T-helper 2 cell treated with Interferon-gamma antibody and Interleukin-4, amounts not matched to agents 5 μg/mL and 100 μg/mL, for 36 hours (primary cell): ENCODE results near the gene SNAPC5.

ENCODE experiments used
- DNase-seq: peaks from one replicate; pipeline ENCODE4 v3.0.0; 2021; ENCODE audit warnings: low spot score
- H3K27ac Mint-ChIP-seq: one replicate; pipeline ENCODE4 v1.8.0; 2021; ENCODE audit warnings: mild to moderate bottlenecking, mixed read lengths
- H3K27me3 Mint-ChIP-seq: one replicate; pipeline ENCODE4 v1.8.0; 2021; ENCODE audit warnings: low read depth, mixed read lengths
- H3K36me3 Mint-ChIP-seq: one replicate; pipeline ENCODE4 v1.8.0; 2021; ENCODE audit warnings: low read depth, mixed read lengths
- H3K4me1 Mint-ChIP-seq: one replicate; pipeline ENCODE4 v1.8.0; 2021; ENCODE audit warnings: low read depth, mixed read lengths
- H3K4me3 Mint-ChIP-seq: one replicate; pipeline ENCODE4 v1.8.0; 2022; ENCODE audit warnings: mild to moderate bottlenecking, moderate library complexity, mixed read lengths
- H3K9me3 Mint-ChIP-seq: one replicate; pipeline ENCODE4 v1.8.0; 2021; ENCODE audit warnings: mixed read lengths

Gene SNAPC5, protein sequence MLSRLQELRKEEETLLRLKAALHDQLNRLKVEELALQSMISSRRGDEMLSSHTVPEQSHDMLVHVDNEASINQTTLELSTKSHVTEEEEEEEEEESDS

DNA sequence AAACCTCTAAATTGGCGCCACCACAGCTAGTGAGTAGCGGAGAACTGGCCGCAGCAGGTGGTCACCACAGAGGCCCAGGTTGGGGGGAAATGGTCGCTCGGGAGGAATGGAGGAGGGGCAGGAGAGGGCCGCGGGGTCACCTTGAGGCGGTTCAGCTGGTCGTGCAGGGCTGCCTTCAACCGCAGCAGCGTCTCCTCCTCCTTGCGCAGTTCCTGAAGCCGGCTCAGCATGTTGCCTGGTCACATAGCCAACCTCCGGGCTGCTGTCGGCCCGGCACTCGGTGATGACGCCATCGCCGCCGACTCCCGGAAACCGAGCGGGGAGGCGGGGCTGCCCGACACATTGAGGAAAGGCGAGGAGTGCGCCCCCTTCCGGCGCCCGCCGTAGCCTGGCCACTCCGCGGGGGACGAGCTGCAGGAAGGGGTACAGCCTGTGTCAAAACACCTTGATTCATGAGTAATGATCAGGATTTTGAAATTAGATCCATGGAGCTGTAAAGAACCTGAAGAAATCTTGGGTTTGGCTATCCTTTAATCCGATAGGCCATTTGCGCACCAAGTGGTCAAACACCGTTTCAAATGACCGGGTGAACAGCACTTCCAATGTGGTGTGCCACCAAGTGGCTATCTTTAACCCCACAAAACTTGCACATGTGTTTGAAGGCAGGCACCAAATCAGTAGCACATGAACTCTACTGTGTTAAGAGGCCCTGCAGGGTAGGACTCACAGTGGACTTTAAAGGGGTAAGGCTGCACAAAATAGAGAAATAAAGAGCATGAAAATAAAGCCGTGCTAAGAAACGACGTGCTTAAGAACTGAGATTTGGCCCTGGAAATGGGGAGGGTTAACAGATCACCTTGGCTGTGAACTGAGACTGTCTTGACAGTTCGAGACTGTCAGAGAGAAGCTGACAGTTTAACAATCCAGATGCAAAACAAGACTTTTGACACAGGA lies at the start of gene SNAPC5:
Gene SNAPC5 (minus strand): TSS at position 261 of the 954 bp plus-strand sequence. CDS start 31 bp downstream, at position 230.
- Mint-ChIP-seq H3K4me1 (peaks cover 30% of the 10 kb centered on the region), H3K9me3 (no peaks in the 10 kb centered on the region), H3K36me3 (peaks cover 79% of the 10 kb centered on the region), H3K4me3 (peak within 1 kb of the TSS; percentile 98), H3K27me3 (no peaks in the 10 kb centered on the region), H3K27ac (peak within 1 kb of the TSS; percentile 96)
- DNase-seq, result peak; percentile 98

DNA sequence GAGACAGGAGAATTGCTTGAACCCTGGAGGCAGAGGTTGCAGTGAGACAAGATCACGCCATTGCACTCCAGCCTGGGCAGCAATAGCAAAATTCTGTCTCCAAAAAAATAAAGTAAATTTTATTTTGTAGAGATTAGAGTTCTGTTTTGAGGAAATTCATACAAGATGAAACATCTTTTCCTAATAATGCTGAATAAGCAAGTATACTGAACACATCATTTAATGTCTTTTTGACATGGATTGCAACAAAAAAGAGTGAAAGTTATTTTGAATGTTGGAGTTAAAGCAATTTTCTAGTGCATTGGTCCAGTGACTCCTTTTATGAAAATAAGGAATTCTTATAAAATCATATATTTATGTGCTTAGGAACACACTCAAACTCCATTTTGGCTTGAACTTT lies 47.7 kb upstream of the SNAPC5 start:
- Mint-ChIP-seq H3K4me1 (no peaks in the 10 kb centered on the region), H3K4me3 (no peak overlapping the region), H3K9me3 (no peaks in the 10 kb centered on the region), H3K36me3 (peaks cover 20% of the 10 kb centered on the region), H3K27me3 (no peaks in the 10 kb centered on the region), H3K27ac (no peak overlapping the region)
- DNase-seq, result no peak

DNA sequence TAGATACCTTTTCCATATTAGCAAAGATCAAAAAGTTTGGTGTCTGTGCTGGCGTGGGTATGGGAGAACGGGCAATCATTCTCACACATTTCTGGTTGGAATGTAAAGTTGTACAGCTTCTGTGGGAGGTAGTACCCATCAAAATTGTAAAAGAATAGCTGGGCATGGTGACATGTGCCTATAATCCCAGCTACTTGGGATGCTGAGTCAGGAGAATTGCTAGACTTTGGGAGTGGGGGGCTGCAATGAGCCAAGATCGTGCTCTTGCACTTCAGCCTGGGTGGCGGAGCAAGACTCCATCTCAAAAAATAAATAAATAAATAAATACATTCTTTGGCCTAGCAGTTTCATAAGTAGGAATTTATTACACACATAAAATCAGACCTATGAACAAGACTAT lies 45.3 kb upstream of the SNAPC5 start:
- H3K9me3 Mint-ChIP-seq, result no peaks in the 10 kb centered on the region
- no peak overlapping the region for H3K27ac Mint-ChIP-seq
- H3K4me1 Mint-ChIP-seq, result no peaks in the 10 kb centered on the region
- H3K4me3 Mint-ChIP-seq, result no peak overlapping the region
- no peaks in the 10 kb centered on the region for H3K27me3 Mint-ChIP-seq
- peaks cover 27% of the 10 kb centered on the region for H3K36me3 Mint-ChIP-seq
- DNase-seq, result no peak

DNA sequence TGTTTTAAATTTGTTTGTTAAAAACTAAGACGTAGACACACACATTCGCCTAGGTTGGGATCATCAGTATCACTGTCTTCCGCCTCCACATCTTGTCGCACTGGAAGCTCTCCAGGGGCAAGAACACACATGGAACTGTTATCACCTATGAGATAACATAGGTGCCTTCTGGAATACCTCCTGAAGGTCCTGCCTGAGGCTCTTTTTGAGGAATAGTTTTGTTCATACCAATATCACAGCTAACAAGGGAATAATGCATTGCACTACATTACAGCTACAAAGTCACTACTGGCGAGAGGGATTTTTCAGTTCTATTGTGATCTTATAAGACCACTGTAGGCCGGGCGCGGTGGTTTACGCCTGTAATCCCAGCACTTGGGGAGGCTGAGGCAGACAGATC lies 37.5 kb upstream of the SNAPC5 start:
- Mint-ChIP-seq H3K9me3 (no peaks in the 10 kb centered on the region), H3K27me3 (no peaks in the 10 kb centered on the region), H3K4me1 (no peaks in the 10 kb centered on the region), H3K36me3 (peaks cover 18% of the 10 kb centered on the region), H3K27ac (no peak overlapping the region), H3K4me3 (no peak overlapping the region)
- no peak for DNase-seq

DNA sequence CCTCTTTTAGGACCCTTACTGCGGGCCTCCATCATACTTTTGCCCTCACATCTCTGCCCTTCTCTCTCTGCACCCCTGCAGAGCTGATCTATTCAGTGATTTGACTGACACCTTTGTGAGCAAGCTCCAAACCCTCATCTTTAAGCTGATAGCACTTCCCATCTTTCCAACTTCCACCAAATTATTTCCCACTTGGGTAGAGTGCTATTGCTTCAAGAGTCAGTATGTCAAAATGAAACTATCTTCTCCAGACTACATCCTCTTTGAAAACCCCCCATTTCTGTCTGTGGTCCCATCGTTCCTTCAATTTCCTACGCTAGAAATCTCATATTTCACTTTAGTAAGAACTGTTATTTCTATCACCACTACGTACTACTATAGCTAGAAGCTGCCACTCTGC lies 27.3 kb upstream of the SNAPC5 start:
- Mint-ChIP-seq H3K4me1 (peaks cover 5% of the 10 kb centered on the region), H3K4me3 (no peak overlapping the region), H3K27me3 (no peaks in the 10 kb centered on the region), H3K9me3 (no peaks in the 10 kb centered on the region), H3K27ac (no peak overlapping the region), H3K36me3 (peaks cover 28% of the 10 kb centered on the region)
- DNase-seq, result no peak

DNA sequence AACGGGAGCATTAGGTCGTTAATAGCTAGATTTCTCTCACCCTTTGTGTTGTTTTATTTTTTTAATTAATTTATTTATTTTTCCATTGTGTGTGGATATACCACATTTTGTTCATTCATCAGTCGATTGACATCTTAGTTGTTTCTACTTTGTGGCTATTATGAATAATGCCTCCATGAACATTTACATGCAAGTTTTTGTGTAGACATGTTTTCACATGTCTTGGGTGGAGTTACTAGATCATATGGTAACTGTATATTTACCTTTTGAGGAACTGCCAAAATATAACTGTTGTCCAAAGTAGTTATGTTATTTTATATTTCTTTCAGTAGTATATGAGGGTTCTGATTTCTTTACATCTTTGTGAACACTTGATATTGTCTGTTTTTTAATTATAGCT lies 26.4 kb upstream of the SNAPC5 start:
- Mint-ChIP-seq H3K36me3 (peaks cover 24% of the 10 kb centered on the region), H3K4me3 (no peak overlapping the region), H3K4me1 (peaks cover 7% of the 10 kb centered on the region), H3K9me3 (no peaks in the 10 kb centered on the region), H3K27ac (no peak overlapping the region), H3K27me3 (no peaks in the 10 kb centered on the region)
- no peak for DNase-seq

DNA sequence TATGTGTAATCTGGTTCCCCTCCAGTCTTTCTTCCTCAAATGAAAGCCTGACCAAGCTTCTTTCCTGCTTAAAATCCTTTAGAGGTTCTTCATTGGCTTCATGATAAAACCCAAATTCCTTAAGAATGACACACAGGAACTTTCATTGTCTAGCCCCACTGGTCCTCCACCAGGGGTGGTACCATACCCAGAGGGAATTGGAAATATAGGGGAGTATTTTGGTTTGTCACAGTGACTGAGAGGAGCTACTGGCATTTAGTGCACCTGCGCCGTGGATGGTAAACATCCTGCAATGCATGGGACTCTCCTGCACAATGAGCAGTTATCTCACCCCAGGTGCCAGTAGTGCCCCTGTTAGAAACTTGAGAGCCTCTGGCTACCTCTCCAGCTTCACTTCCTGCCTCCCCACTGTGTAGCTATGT lies 18.4 kb upstream of the SNAPC5 start:
- Mint-ChIP-seq H3K27ac (no peak overlapping the region), H3K4me1 (peaks cover 3% of the 10 kb centered on the region), H3K27me3 (no peaks in the 10 kb centered on the region), H3K9me3 (no peaks in the 10 kb centered on the region), H3K4me3 (no peak overlapping the region), H3K36me3 (peaks cover 21% of the 10 kb centered on the region)
- DNase-seq, result no peak

DNA sequence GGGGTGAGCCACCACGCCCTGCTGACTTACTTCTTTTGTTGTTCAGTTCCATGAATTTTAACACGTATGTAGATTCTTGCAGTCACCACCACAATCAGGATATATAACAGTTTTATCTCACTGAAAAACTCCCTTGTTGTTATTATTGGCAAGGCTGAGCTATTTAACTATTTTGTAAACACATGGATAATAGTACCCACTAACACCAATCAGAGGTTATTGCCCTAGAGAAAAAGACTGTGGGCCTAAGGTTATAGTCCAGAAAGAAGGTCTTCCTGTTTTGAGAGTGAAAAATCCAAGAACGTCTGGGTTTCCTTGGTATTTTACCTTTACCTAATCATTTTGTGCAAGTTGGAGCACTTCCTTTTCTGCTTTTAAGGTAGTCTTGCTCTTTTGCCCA lies 17.0 kb upstream of the SNAPC5 start:
- no peak overlapping the region for H3K27ac Mint-ChIP-seq
- H3K36me3 Mint-ChIP-seq, result peaks cover 22% of the 10 kb centered on the region
- H3K4me3 Mint-ChIP-seq, result no peak overlapping the region
- H3K27me3 Mint-ChIP-seq, result no peaks in the 10 kb centered on the region
- H3K4me1 Mint-ChIP-seq, result peaks cover 3% of the 10 kb centered on the region
- no peak for DNase-seq
- H3K9me3 Mint-ChIP-seq, result no peaks in the 10 kb centered on the region

DNA sequence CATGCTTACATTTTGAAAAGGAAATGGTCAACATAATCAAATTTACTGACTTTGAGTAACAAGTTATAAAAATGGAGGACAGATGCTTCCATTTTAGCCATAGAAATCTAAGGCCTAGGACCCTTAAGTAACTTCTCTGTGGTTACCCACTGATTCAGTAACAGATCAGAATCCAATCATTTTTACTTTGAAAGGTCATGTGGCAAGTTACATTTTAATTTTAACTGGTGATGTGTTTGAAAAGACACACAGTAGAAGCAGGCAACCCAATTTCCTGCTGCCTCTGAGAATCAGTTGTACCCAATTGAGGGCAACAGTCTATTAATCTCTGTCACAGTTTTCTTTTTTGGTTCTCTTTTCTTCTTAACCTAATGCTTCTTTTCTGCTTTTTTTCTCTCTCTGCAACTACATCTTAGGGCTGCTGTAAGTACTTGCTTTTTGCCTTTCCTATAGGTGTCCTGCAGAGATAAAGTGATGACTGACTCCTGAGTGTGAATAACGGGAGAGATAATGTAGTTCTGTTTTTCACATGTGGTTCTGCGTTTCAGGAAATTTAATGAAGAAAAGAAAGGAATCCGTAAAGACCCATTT lies 10.8 kb upstream of the SNAPC5 start:
- no peak overlapping the region for H3K4me3 Mint-ChIP-seq
- DNase-seq, result no peak
- H3K36me3 Mint-ChIP-seq, result peaks cover 21% of the 10 kb centered on the region
- H3K27ac Mint-ChIP-seq, result peak overlapping the region; percentile 33
- no peaks in the 10 kb centered on the region for H3K9me3 Mint-ChIP-seq
- peaks cover 28% of the 10 kb centered on the region for H3K4me1 Mint-ChIP-seq
- no peaks in the 10 kb centered on the region for H3K27me3 Mint-ChIP-seq

DNA sequence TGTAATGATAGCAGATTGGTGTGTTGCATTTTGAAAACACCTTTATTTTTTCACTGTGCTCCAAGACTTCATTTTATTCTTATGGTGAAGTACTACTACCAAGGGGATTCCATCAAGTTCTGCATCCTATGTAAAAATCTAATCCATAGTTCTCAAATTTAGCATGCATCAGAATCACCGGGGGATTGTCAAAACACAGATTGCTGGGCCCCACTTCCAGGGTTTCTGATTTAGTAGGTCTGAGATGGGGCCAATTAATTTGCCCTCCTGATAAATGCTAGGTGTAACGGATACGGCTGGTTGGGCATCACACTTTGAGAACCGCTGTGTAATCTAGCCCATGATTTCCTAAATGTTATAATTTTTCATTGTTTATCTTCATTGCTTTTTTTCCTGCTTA lies 8.3 kb upstream of the SNAPC5 start:
- no peak for DNase-seq
- peaks cover 37% of the 10 kb centered on the region for H3K4me1 Mint-ChIP-seq
- H3K27me3 Mint-ChIP-seq, result no peaks in the 10 kb centered on the region
- no peaks in the 10 kb centered on the region for H3K9me3 Mint-ChIP-seq
- H3K36me3 Mint-ChIP-seq, result peaks cover 44% of the 10 kb centered on the region
- H3K4me3 Mint-ChIP-seq, result peak overlapping the region; percentile 100
- peak overlapping the region; percentile 99 for H3K27ac Mint-ChIP-seq

DNA sequence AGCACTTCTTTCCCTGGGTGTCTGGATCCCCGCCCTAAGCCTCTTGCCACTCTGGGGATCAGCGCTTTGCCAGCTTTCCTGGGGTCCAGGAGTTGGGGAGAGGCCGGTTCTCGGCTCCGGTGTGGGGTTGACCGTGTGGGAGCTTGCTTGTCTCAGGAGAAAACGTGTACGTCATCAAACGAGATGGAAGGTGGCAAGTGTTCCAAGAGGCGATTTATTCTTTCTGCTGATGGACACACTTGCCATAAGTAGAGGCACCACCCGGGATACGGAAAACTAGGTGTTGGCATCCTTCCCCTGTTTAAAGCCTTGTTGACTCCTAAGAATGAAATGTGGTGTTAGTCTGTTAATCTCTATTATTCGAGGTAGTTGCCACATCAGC lies 7.9 kb upstream of the SNAPC5 start:
- H3K27ac Mint-ChIP-seq, result peak overlapping the region; percentile 99
- no peak for DNase-seq
- no peaks in the 10 kb centered on the region for H3K9me3 Mint-ChIP-seq
- H3K36me3 Mint-ChIP-seq, result peaks cover 46% of the 10 kb centered on the region
- peaks cover 37% of the 10 kb centered on the region for H3K4me1 Mint-ChIP-seq
- H3K4me3 Mint-ChIP-seq, result peak overlapping the region; percentile 100
- H3K27me3 Mint-ChIP-seq, result no peaks in the 10 kb centered on the region

DNA sequence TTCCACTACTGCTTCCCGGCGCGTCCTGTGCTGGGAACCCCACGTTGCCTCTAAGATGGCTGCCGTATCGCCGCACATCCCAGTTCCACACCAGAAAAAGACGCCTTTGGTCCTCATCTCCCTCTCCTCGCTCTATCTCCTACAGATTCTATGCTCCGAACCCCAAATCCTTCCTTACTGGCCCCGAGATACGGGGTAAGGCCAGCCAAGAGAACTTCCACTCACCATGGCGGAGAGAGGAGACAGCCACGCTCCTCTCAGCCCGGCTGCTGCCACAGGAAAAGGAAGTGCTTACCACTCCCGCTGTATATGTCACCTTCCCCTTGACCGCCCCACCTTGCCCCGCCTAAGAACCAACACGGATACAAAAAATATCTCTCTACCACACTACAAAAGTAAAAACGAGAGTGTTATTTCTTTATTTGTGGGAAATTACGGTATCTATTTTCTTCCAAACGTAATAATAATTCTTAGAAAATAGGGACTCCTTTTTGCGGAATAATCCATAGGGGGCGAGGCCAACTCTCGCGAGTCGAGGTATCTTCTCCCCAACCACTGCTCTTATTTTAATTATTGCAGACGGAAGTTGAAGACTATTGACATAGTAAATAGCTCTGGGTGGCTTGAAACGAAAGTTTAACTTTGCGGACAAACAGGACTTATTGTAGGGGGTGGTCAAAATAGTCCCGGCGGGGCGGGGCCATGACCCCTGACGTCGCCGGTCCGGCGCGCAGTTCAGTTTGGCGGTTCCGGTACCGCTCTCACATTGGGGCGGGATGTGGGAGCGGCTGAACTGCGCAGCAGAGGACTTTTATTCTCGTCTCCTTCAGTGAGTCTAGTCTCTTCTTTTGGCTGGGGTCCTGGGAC lies 7.2 kb upstream of the SNAPC5 start, which contains the start of the genes RPL4 and ZWILCH:
Gene RPL4 (minus strand): TSS at position 293 of the 867 bp plus-strand sequence. CDS start 65 bp downstream, at position 228.
Gene ZWILCH (plus strand): TSS at position 764 of the 867 bp plus-strand sequence. CDS start 13 bp downstream, at position 777.
- no peaks in the 10 kb centered on the region for H3K9me3 Mint-ChIP-seq
- H3K27ac Mint-ChIP-seq, result peak within 1 kb of the TSS; percentile 99
- H3K27me3 Mint-ChIP-seq, result no peaks in the 10 kb centered on the region
- H3K36me3 Mint-ChIP-seq, result peaks cover 52% of the 10 kb centered on the region
- peaks cover 41% of the 10 kb centered on the region for H3K4me1 Mint-ChIP-seq
- peak within 1 kb of the TSS; percentile 100 for H3K4me3 Mint-ChIP-seq
- peak; percentile 75 for DNase-seq

DNA sequence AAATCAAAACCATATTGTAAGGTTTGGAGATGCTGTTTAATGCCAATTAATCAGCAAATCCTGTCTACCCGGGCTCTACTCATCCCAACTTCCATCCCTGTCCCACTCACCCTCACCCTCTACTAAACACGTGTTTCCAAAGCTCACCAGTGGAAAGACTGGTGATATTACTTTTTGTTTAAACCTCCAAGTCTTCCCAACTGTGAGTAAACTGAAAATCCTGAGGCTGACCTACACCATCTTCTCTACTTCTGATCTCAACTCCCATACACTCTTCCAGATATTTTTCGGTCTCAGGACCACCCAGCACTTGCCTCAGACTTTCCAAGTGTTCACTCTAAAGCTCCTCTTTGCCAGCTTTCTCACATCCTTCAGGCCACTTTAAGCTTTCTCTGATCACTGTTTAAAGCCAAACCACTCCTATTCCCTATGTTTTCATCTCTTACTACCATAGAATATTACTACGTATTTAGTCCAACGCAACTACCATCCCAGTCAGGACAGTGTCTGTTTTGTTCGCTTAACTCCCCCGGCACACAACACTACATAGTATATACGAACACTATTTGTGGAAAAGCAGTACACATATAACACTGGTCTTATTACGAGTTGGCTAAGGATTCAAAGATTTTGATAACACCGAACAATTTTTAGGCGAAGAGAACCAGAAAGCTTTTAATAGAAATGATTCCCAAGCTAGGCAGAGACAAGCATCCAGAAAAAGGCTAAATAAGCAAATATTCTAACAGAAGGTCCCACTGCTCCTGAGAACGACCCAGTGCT lies 6.4 kb upstream of the SNAPC5 start:
- H3K27me3 Mint-ChIP-seq, result no peaks in the 10 kb centered on the region
- peaks cover 43% of the 10 kb centered on the region for H3K4me1 Mint-ChIP-seq
- H3K36me3 Mint-ChIP-seq, result peaks cover 56% of the 10 kb centered on the region

More for the DNA sequence above, 6.4 kb upstream of the SNAPC5 start:
- Mint-ChIP-seq H3K9me3 (no peaks in the 10 kb centered on the region), H3K27ac (peak overlapping the region; percentile 99), H3K4me3 (peak overlapping the region; percentile 100)
- no peak for DNase-seq
